H1 (cell line): ENCODE results near the gene NFKBIE. TPM values are rescaled to one million over a fixed set of nuclear protein-coding genes. Genes with fewer than 3 reads are reported as not detected.

Experiments
- KDM4A ChIP-seq: IDR thresholded peaks from one replicate; pipeline ENCODE4 v1.7.1; 2012; ENCODE audit warnings: low read depth, mild to moderate bottlenecking, moderate library complexity, low read length, inconsistent platforms; ENCODE audit not compliant: severe bottlenecking
- polyA plus RNA-seq, 7 experiments: library from polyadenylated mRNA; depleted of rRNA in 3 of 7; stranded (reverse) in 5 of 7; unstranded in 2 of 7; fragments of >200 nt in 5 of 7; fragments of 200-250 nt in 2 of 7; gene quantifications; 1 replicate in 5 of 7; 2 replicates in 1 of 7; 4 replicates in 1 of 7; pipeline versions ENCODE4 v1.2.1 to v1.2.3, GENCODE V29; 2011 to 2013; ENCODE audit warnings: missing spikeins in 2 of 7, mixed read lengths in 2 of 7
- total RNA-seq: library from RNA; stranded (reverse); fragmentation: NEBNext Ultra II Directional; extraction: Animal tissue kit (Norgen Biotek cat#: 25700); gene quantifications from 2 replicates; pipeline ENCODE4 v1.2.1, GENCODE V29; 2021

The NFKBIE gene
- total and polyA plus RNA-seq, 2 of the 8 experiments (the other 6 are each of a cell fraction or from before 2014, with no cell fraction given) = 13.5 to 19.2 TPM

- no peak for TF ChIP-seq KDM4A
Measured at GRCh38 chr6:44278774-44279697, 13.7 kb upstream of the NFKBIE start (continued).
